Kidney (tissue), 14 donors: ENCODE measurements around the gene ATXN7L1. TPM values are rescaled to one million over a fixed set of nuclear protein-coding genes. Genes with fewer than 3 reads are reported as not detected.

Experiments used
- DNase-seq, 5 donors: peaks; one replicate each; pipeline ENCODE4 v3.0.0-alpha.2; 2013 to 2020
- FAIRE-seq: peaks from 2 replicates; lab custom pipeline; 2012; peaks lifted over from hg19 to GRCh38; lab: Jason Lieb, UNC
- H3K27ac ChIP-seq, 2 donors: one replicate each; pipeline ENCODE4 v1.7.0; 2013; ENCODE audit warnings: low read depth in 2 of 2, low read length in 2 of 2, inconsistent platforms in 1 of 2
- H3K27me3 ChIP-seq: one replicate; pipeline ENCODE4 v1.7.1; 2013; ENCODE audit warnings: low read length, inconsistent platforms; ENCODE audit not compliant: control insufficient read depth, insufficient read depth
- H3K36me3 ChIP-seq, 3 donors: one replicate each; pipeline versions ENCODE4 v1.7.0 to v1.7.1; 2013; ENCODE audit warnings: low read length in 3 of 3, control low read depth in 1 of 3, inconsistent platforms in 1 of 3; ENCODE audit not compliant: insufficient read depth in 3 of 3, control insufficient read depth in 2 of 3
- H3K4me1 ChIP-seq, 3 donors: one replicate each; pipeline versions ENCODE4 v1.7.0 to v1.7.1; 2013; ENCODE audit warnings: low read length in 3 of 3, inconsistent platforms in 1 of 3, low read depth in 1 of 3; ENCODE audit not compliant: control insufficient read depth in 2 of 3, insufficient read depth in 2 of 3
- H3K4me3 ChIP-seq, 3 donors: one replicate each; pipeline versions ENCODE4 v1.7.0 to v1.8.1; 2013; ENCODE audit warnings: low read length in 3 of 3, control low read depth in 1 of 3, inconsistent platforms in 1 of 3
- H3K9ac ChIP-seq, 3 donors: one replicate each; pipeline versions ENCODE4 v1.7.0 to v1.7.1; 2013; ENCODE audit warnings: low read length in 3 of 3, control low read depth in 1 of 3, inconsistent platforms in 1 of 3
- H3K9me3 ChIP-seq, 3 donors: one replicate each; pipeline versions ENCODE4 v1.7.0 to v1.7.1; 2013; ENCODE audit warnings: low read length in 3 of 3, control low read depth in 1 of 3, inconsistent platforms in 1 of 3; ENCODE audit not compliant: control insufficient read depth in 2 of 3, insufficient read depth in 1 of 3
- intact Hi-C: fragments of 100-400 bp; cut with DNase I; formaldehyde crosslinking; loops from one replicate; pipeline ENCODE4 v1.11.1; 2022
- polyA plus RNA-seq: library from polyadenylated mRNA; stranded (reverse); fragments of 350-450 nt; fragmentation: Illumina TruSeq; extraction: RNeasy Lipid Tissue Mini Kit (QIAGEN cat#74804); gene quantifications from one replicate; pipeline ENCODE4 v1.2.3, GENCODE V29; 2014; ENCODE audit warnings: low read depth, low replicate concordance; ENCODE audit not compliant: insufficient read depth
- total RNA-seq: library from RNA; stranded (reverse); fragmentation: NEBNext Ultra II Directional; extraction: Animal tissue kit (Norgen Biotek cat#: 25700); gene quantifications from one replicate; pipeline ENCODE4 v1.2.1, GENCODE V29; 2021
- TF ChIP-seq, protein P1 (sequence below): IDR thresholded peaks from 3 replicates; pipeline ENCODE4 v1.5.1; 2012; ENCODE audit warnings: mild to moderate bottlenecking, moderate library complexity, borderline replicate concordance; ENCODE audit not compliant: insufficient read depth; ENCODE audit errors: extremely low read depth
- donor health status: control.
- donor health status: control.
- donor health status: control.
- donor health status: control.
- donor health status: control.
- donor health status: DM: yes; HTN: yes; CAD: no.
- donor health status: Normal renal cell carcinoma (clear cell type).

Gene ATXN7L1
- total and polyA plus RNA-seq, 2 donors from 2014 or later, result 12.5 to 18.5 TPM

DNA sequence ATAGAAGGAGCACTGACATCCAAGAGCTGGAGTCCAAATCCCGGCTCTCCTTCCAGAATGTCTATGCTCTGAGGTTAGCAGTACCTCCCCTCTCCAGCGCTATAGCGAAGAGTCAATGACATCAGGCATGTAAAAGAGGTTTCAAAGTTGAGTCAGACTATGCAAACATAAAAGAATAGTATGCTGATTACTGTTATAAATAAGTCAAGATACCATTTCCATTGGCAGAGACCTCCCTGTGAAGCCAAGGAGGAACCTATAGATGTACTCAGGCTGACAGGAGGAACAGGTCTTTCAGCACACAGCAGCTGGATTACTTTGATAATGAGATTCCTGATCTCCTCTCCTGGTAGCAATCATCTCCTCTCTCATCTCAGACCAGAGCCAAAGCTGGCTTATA lies 191.2 kb downstream of the ATXN7L1 start:
- peaks cover 0 to 6% (median 0%) of the 10 kb centered on the region in 3 donors for H3K4me1 ChIP-seq
- no peak for DNase-seq
- H3K4me3 ChIP-seq, result no peak overlapping the region
- no peaks in the 10 kb centered on the region for H3K27me3 ChIP-seq
- H3K9ac ChIP-seq, result no peak overlapping the region
- no peak for FAIRE-seq
- no peaks in the 10 kb centered on the region for H3K9me3 ChIP-seq
- intact Hi-C loops, result no loop called here
- no peak overlapping the region for H3K27ac ChIP-seq
- no peaks in the 10 kb centered on the region for H3K36me3 ChIP-seq
- TF ChIP-seq, protein P1, sequence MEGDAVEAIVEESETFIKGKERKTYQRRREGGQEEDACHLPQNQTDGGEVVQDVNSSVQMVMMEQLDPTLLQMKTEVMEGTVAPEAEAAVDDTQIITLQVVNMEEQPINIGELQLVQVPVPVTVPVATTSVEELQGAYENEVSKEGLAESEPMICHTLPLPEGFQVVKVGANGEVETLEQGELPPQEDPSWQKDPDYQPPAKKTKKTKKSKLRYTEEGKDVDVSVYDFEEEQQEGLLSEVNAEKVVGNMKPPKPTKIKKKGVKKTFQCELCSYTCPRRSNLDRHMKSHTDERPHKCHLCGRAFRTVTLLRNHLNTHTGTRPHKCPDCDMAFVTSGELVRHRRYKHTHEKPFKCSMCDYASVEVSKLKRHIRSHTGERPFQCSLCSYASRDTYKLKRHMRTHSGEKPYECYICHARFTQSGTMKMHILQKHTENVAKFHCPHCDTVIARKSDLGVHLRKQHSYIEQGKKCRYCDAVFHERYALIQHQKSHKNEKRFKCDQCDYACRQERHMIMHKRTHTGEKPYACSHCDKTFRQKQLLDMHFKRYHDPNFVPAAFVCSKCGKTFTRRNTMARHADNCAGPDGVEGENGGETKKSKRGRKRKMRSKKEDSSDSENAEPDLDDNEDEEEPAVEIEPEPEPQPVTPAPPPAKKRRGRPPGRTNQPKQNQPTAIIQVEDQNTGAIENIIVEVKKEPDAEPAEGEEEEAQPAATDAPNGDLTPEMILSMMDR, result no peak

DNA sequence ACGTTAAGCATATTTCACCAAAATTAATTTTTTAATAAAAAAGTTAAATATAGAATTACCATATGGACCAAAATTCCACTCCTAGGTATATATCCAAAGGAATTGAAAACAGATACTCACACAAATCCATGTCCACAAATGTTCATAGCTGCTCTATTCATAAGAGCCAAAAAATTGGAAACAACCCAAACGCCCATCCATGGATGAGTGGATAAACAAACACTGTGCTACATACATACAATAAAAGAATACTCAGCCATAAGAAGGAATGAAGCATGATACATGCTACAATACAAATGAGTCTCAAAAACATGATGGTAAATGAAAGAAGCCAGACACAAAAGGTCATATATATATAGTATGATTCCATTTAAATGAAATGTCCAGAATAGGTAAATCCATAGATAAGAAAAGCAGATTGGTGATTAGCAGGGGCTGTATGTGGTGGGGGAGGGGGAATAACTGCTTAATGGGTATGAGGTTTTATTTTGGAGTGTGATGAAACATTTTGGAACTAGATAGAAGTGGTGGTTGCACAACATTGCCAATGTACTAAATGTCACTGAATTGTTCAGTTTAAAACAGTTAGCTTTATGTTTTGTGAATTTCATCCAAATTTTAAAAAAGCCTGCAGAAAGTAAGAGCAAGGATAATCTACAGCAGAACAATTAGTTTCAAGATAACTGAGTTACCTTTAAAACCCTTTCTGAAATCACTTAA lies 193.9 kb downstream of the ATXN7L1 start:
- TF ChIP-seq, protein P1, result no peak
- peaks cover 0 to 21% (median 17%) of the 10 kb centered on the region in 3 donors for H3K4me1 ChIP-seq
- FAIRE-seq, result no peak

DNA sequence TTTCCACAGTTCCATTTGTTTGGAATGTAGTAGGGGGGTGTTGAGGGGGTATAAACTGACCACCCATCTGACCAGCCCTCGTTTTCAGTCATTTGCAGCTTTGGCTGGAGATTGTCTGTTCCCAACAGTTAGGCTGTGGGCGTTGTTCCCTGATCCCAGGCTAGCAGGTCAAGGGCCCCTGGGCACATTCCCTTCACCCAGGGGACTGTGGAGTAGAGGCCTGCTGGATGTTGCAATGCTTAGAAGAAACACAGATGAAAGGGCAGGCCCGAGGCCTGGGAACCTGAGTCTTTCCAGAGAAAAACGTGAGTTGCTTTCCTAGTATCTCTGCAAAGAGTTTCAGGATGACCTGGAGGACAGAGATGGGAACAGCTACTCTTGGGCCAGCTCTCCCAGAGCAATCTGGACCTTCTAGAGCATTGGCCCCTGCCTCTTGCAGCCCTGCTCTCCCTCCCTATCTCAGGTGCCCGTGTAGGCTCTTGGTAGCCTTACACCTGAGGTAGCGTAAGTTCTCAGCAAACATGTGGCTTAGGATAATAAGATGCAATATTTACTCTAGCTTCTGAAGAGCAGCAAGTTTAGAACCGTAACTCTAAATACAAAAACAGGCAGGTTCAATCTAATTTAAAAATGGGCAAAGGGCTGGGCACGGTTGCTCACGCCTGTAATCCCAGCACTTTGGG lies 195.8 kb downstream of the ATXN7L1 start:
- Histone ChIP-seq H3K9me3 (no peaks in the 10 kb centered on the region), H3K4me1 (peaks cover 0 to 34% (median 24%) of the 10 kb centered on the region in 3 donors), H3K9ac (no peak overlapping the region), H3K4me3 (no peak overlapping the region), H3K36me3 (no peaks in the 10 kb centered on the region), H3K27ac (no peak overlapping the region), H3K27me3 (no peaks in the 10 kb centered on the region)
- intact Hi-C loops, result no loop called here
- TF ChIP-seq, protein P1, result no peak
- DNase-seq (peak in 1 of 5 donors; percentile 84), FAIRE-seq (no peak)

More for the DNA sequence above, 193.9 kb downstream of the ATXN7L1 start:
- Histone ChIP-seq H3K4me3 (no peak overlapping the region), H3K36me3 (no peaks in the 10 kb centered on the region), H3K27me3 (no peaks in the 10 kb centered on the region), H3K27ac (no peak overlapping the region), H3K9ac (no peak overlapping the region), H3K9me3 (no peaks in the 10 kb centered on the region)
- intact Hi-C loops, result no loop called here
- no peak for DNase-seq
